Adrenal gland (tissue), 12 donors: ENCODE results near the gene SYNGR4. TPM values are rescaled to one million over a fixed set of nuclear protein-coding genes. Genes with fewer than 3 reads are reported as not detected.

Experiments used
- DNase-seq, 7 donors: peaks; one replicate each; pipeline ENCODE4 v3.0.0-alpha.2; 2019 to 2020
- H3K27ac ChIP-seq, 5 donors: fragments of 200-600 bp; sonication (generic) in 4 of 5; 1 replicate in 3 of 5; 2 replicates in 2 of 5; pipeline versions ENCODE4 v1.5.1 to v1.8.0; 2016 to 2020; ENCODE audit warnings: mild to moderate bottlenecking in 1 of 5
- H3K27me3 ChIP-seq: fragments of 200-600 bp; 2 replicates; pipeline ENCODE4 v1.8.0; 2021
- H3K36me3 ChIP-seq, 2 donors: fragments of 200-600 bp; replicated peaks in 1 of 2; 1 replicate in 1 of 2; 2 replicates in 1 of 2; pipeline versions ENCODE4 v1.5.1 to v1.8.0; 2018 to 2022
- H3K4me1 ChIP-seq, 2 donors: fragments of 200-600 bp; replicated peaks in 1 of 2; 1 replicate in 1 of 2; 2 replicates in 1 of 2; pipeline versions ENCODE4 v1.5.1 to v1.8.0; 2018 to 2021
- H3K4me3 ChIP-seq, 4 donors: fragments of 200-600 bp; sonication (generic) in 3 of 4; one replicate each; pipeline ENCODE4 v1.5.1; 2016 to 2018
- H3K9me3 ChIP-seq, 3 donors: fragments of 200-600 bp; sonication (generic) in 1 of 3; replicated peaks in 1 of 3; 1 replicate in 2 of 3; 2 replicates in 1 of 3; pipeline versions ENCODE4 v1.5.1 to v1.8.0; 2016 to 2021
- CTCF ChIP-seq, 6 experiments: fragments of 450-650 bp in 4 of 6; fragments of 200-600 bp in 2 of 6; sonication (generic) in 1 of 6; IDR thresholded peaks; 1 replicate in 5 of 6; 2 replicates in 1 of 6; pipeline versions ENCODE4 v1.5.1 to v1.8.0; 2016 to 2021; ENCODE audit warnings: antibody characterized with exemption in 6 of 6, mild to moderate bottlenecking in 2 of 6, moderate library complexity in 1 of 6
- POLR2A ChIP-seq, 2 donors: fragments of 450-650 bp; IDR thresholded peaks; one replicate each; pipeline ENCODE4 v1.6.1; 2017; ENCODE audit warnings: antibody characterized with exemption in 2 of 2, mild to moderate bottlenecking in 2 of 2, moderate library complexity in 1 of 2
- WGBS, 4 donors: extraction: QIAGEN DNeasy Blood & Tissue Kit in 2 of 4; methylation state at CpG; one replicate each; pipeline versions ENCODE4 v1.1.5 to v1.1.7; 2013 to 2017; 5-methylcytosine and 5-hydroxymethylcytosine counted together
- intact Hi-C, 2 donors: fragments of 100-400 bp; cut with DNase I; formaldehyde crosslinking; loops; one replicate each; pipeline versions ENCODE4 v1.14.1 to v1.15.0; 2022 to 2023
- polyA plus RNA-seq, 3 donors: library from polyadenylated mRNA; stranded (reverse); fragments of 200-250 nt in 2 of 3; fragments of 350-450 nt in 1 of 3; fragmentation: Illumina TruSeq in 1 of 3; extraction: RNeasy Lipid Tissue Mini Kit (QIAGEN cat#74804) in 1 of 3; gene quantifications; one replicate each; pipeline ENCODE4 v1.2.3, GENCODE V29; 2013 to 2014
- total RNA-seq, 9 donors: library from RNA; depleted of rRNA in 4 of 9; stranded (reverse); fragments of >200 nt in 4 of 9; fragments of 120-200 nt in 1 of 9; fragmentation: NEBNext Ultra II Directional in 1 of 9; extraction: Animal tissue kit (Norgen Biotek cat#: 25700) in 1 of 9; gene quantifications; one replicate each; pipeline versions ENCODE4 v1.1.0 to v1.2.4, GENCODE V29; 2013 to 2023
- donor health status: healthy with polysubstance abuse.
- donor health status: Bipolar disorder and iron deficiency.
- donor health status: DM: yes; HTN: yes; CAD: no.
- donor health status: DM: no; HTN: no; CAD: no.
- donor health status: DM: no; HTN: no; CAD: no.
- donor health status: DM: yes; HTN: yes; CAD: no.

Gene SYNGR4
- total and polyA plus RNA-seq, 12 donors: 0.13 TPM; not detected in 11

- H3K4me3 ChIP-seq: peak overlapping the region in 1 of 4 donors; percentile 23
- 54 to 59% (median 57%) methylated on average over 25 to 30 of the region's 30 CpGs for WGBS, 4 donors
Measured at GRCh38 chr19:48415806-48416221, 51.6 kb downstream of the SYNGR4 start.

DNA sequence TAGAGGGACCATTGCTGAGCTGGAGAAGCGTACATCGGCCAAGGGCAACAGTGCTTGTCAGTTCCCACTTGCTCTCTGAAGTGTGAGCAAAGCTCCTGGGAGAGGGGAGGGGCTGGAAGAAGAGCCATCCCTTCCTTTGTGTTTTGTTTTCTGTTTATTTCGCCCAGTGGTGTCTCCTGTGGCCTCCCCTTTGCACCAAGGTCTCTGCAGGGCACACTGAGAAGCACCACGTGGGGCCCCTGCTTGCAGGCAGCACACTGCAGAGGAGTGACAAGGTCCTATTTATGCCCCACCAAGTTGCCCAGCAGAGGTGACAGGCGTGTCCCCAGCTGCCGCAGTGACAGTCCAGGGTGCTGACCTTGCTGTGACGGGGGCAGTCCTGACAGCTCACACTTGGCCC is 53.3 kb downstream of the SYNGR4 start:
- TF ChIP-seq POLR2A (IDR thresholded peaks at IDR 0.05) (no peak), CTCF (IDR thresholded peaks at IDR 0.05) (no peak)
- WGBS, 4 donors: 36 to 46% (median 44%) methylated on average over 5 to 7 of the region's 7 CpGs
- no peaks in the 10 kb centered on the region for H3K9me3 ChIP-seq
- H3K4me3 ChIP-seq: no peak overlapping the region
- peaks cover 0 to 3% of the 10 kb centered on the region in 2 donors for H3K4me1 ChIP-seq
- DNase-seq: peak in 4 of 7 donors; percentile 54 to 68 (median 61)
- H3K27ac ChIP-seq: no peak overlapping the region
- intact Hi-C loops: no loop called here
- no peaks in the 10 kb centered on the region for H3K36me3 ChIP-seq
- no peaks in the 10 kb centered on the region for H3K27me3 ChIP-seq

More at GRCh38 chr19:48415806-48416221, 51.6 kb downstream of the SYNGR4 start:
- intact Hi-C loops: no loop called here
- Histone ChIP-seq H3K9me3 (no peaks in the 10 kb centered on the region), H3K4me1 (peaks cover 0 to 3% of the 10 kb centered on the region in 2 donors), H3K27ac (no peak overlapping the region), H3K27me3 (no peaks in the 10 kb centered on the region), H3K36me3 (no peaks in the 10 kb centered on the region)
- TF ChIP-seq POLR2A (IDR thresholded peaks at IDR 0.05) (no peak), CTCF (IDR thresholded peaks at IDR 0.05) (no peak)
- no peak for DNase-seq

DNA sequence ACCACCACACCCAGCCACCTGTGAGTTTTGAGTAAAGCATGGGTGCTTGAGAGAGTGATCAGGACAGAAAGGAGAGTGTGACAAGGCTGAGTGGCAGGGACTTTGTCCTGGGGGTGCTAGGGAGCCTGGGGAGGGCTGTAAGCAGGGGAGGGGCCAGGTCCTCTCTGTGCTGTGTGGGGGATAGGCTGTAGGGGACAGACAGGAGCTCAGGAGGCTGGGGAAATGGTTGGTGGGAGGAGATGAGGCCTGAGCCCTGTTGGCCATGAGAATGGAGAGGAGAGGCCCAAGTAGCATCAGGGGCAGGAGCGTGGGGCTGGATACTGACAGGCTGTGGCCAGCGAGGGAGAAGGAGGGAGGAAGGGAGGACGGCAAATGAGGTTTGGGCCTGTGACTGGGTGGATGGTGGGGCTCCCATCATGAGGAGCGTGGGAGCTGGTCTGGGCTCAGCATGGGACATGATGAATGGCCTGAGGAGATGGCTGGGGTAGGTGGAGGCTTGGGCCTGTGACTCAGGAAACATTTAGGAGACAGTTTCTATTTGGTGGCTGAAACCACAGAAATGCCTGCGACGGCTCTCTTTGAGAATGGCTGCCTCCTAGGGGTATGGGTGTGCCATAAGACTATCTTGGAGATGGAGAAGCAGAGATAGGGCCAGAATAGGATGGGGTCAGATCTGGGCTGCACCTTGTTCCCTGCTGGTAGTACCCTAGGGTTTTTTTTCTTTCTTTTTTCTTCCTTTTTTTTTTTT is 54.3 kb downstream of the SYNGR4 start:
- no peak for TF ChIP-seq CTCF (IDR thresholded peaks at IDR 0.05)
- TF ChIP-seq POLR2A (IDR thresholded peaks at IDR 0.05): no peak
- Histone ChIP-seq H3K36me3 (no peaks in the 10 kb centered on the region), H3K4me3 (no peak overlapping the region), H3K27me3 (no peaks in the 10 kb centered on the region), H3K27ac (no peak overlapping the region), H3K4me1 (peaks cover 0 to 3% of the 10 kb centered on the region in 2 donors), H3K9me3 (no peaks in the 10 kb centered on the region)
- WGBS, 4 donors: 84 to 95% (median 87%) methylated on average over 6 of the region's 6 CpGs
- DNase-seq: no peak
- intact Hi-C loops: no loop called here

DNA sequence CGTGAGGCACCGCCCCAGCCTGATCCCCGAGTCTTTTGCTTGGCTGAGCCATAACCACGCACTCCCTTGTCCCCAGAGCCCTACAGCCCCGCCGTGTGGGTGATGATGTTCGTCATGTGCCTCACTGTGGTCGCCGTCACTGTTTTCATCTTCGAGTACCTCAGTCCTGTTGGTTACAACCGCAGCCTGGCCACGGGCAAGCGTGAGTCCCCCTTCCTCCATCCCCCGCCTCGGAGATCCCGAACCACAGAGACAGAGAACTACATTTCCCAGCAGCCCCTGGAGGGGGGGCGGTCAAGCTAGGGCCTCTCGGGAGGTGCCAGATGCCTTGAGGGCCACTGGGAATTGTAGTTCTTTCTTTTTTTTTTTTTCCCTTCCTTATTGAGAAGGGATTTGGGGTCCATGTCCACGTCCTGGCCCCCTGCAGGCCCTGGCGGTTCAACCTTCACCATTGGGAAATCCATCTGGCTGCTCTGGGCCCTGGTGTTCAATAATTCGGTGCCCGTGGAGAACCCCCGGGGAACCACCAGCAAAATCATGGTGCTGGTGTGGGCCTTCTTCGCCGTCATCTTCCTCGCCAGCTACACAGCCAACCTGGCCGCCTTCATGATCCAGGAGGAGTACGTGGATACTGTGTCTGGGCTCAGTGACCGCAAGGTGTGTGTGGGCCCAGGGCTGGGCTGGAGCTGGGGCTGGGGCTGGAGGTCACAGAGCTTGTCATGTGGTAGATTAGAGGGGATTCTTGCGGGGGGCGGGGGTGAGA is 55.2 kb downstream of the SYNGR4 start:
- 65 to 74% (median 71%) methylated on average over 16 to 31 of the region's 31 CpGs for WGBS, 4 donors
- Histone ChIP-seq H3K4me3 (no peak overlapping the region), H3K9me3 (no peaks in the 10 kb centered on the region), H3K4me1 (peaks cover 0 to 3% of the 10 kb centered on the region in 2 donors), H3K27me3 (no peaks in the 10 kb centered on the region), H3K27ac (no peak overlapping the region), H3K36me3 (no peaks in the 10 kb centered on the region)
- TF ChIP-seq POLR2A (IDR thresholded peaks at IDR 0.05) (no peak), CTCF (IDR thresholded peaks at IDR 0.05) (no peak)
- peak in 5 of 7 donors; percentile 53 to 67 (median 60) for DNase-seq
- intact Hi-C loops: no loop called here
